ENCODE measurements around the gene MLEC. TPM values are rescaled to one million over a fixed set of nuclear protein-coding genes. Genes with fewer than 3 reads are reported as not detected.

Gene MLEC
- total RNA-seq, 1 donor from 2014 or later, result 100 TPM

GRCh38 chr12:120697344-120697743 is 10.4 kb downstream of the MLEC start:
- H3K27ac ChIP-seq, result no peak overlapping the region
- peaks cover 48% of the 10 kb centered on the region for H4K20me1 ChIP-seq (ENCODE audit: low read depth)
- Mint-ChIP-seq H3K4me3 (no peak overlapping the region), H3K27me3 (ENCODE audit: insufficient read depth, low read depth) (peaks cover 11% of the 10 kb centered on the region), H3K36me3 (peaks cover 47% of the 10 kb centered on the region), H3K4me1 (peaks cover 28% of the 10 kb centered on the region), H3K27ac (no peak overlapping the region), H3K9me3 (no peaks in the 10 kb centered on the region)
- peaks cover 10% of the 10 kb centered on the region for H3K79me2 ChIP-seq (ENCODE audit: low read depth)
- no peaks in the 10 kb centered on the region for H3K36me3 ChIP-seq
- no peak overlapping the region for H3K4me3 ChIP-seq
- no peak for TF ChIP-seq CTCF (IDR thresholded peaks at IDR 0.05)
- no peak for TF ChIP-seq EZH2phosphoT487 (IDR thresholded peaks at IDR 0.05)
- no peak for TF ChIP-seq EZH2 (IDR thresholded peaks at IDR 0.05)
- H3K27me3 ChIP-seq, result no peaks in the 10 kb centered on the region
- DNase-seq (ENCODE audit: low spot score), result no peak
- H3K9ac ChIP-seq, result no peak overlapping the region
- H3K4me1 ChIP-seq, result peaks cover 19% of the 10 kb centered on the region
- H3K9me3 ChIP-seq (ENCODE audit: low read depth), result no peaks in the 10 kb centered on the region
- H3K4me2 ChIP-seq, result no peak overlapping the region
- no peak overlapping the region for H2AFZ ChIP-seq (replicated peaks)
- peaks cover 21% of the 10 kb centered on the region for H3F3A ChIP-seq (ENCODE audit: low read depth)

- Mint-ChIP-seq H3K27ac (no peak overlapping the region), H3K4me3 (peak overlapping the region; percentile 11), H3K9me3 (no peaks in the 10 kb centered on the region), H3K27me3 (ENCODE audit: insufficient read depth, low read depth) (peaks cover 11% of the 10 kb centered on the region), H3K4me1 (peaks cover 16% of the 10 kb centered on the region), H3K36me3 (peaks cover 47% of the 10 kb centered on the region)
- no peak for DNase-seq (ENCODE audit: low spot score)
- Histone ChIP-seq H3K4me2 (no peak overlapping the region), H3K27me3 (no peaks in the 10 kb centered on the region), H3K4me1 (peaks cover 9% of the 10 kb centered on the region), H4K20me1 (ENCODE audit: low read depth) (peaks cover 35% of the 10 kb centered on the region), H3F3A (ENCODE audit: low read depth) (peaks cover 8% of the 10 kb centered on the region), H3K9me3 (ENCODE audit: low read depth) (no peaks in the 10 kb centered on the region), H3K36me3 (no peaks in the 10 kb centered on the region), H3K9ac (no peak overlapping the region), H3K27ac (no peak overlapping the region), H3K79me2 (ENCODE audit: low read depth) (no peaks in the 10 kb centered on the region), H2AFZ (replicated peaks) (no peak overlapping the region), H3K4me3 (no peak overlapping the region)
- no peak for TF ChIP-seq EZH2 (IDR thresholded peaks at IDR 0.05)
- TF ChIP-seq EZH2phosphoT487 (IDR thresholded peaks at IDR 0.05), result no peak
- no peak for TF ChIP-seq CTCF (IDR thresholded peaks at IDR 0.05)
Measured at GRCh38 chr12:120698665-120699064, 11.7 kb downstream of the MLEC start.

GRCh38 chr12:120699553-120699952 is 12.6 kb downstream of the MLEC start:
- no peak overlapping the region for H3K27ac ChIP-seq
- no peaks in the 10 kb centered on the region for H3K79me2 ChIP-seq (ENCODE audit: low read depth)
- no peak overlapping the region for H3K4me2 ChIP-seq
- peaks cover under 1% of the 10 kb centered on the region for H3K4me1 ChIP-seq
- Mint-ChIP-seq H3K4me3 (no peak overlapping the region), H3K36me3 (peaks cover 45% of the 10 kb centered on the region), H3K9me3 (no peaks in the 10 kb centered on the region), H3K27ac (no peak overlapping the region), H3K27me3 (ENCODE audit: insufficient read depth, low read depth) (peaks cover 7% of the 10 kb centered on the region), H3K4me1 (peaks cover 8% of the 10 kb centered on the region)
- DNase-seq (ENCODE audit: low spot score), result no peak
- no peaks in the 10 kb centered on the region for H3K36me3 ChIP-seq
- H3K27me3 ChIP-seq, result no peaks in the 10 kb centered on the region
- H3K9ac ChIP-seq, result no peak overlapping the region
- peaks cover 26% of the 10 kb centered on the region for H4K20me1 ChIP-seq (ENCODE audit: low read depth)
- H2AFZ ChIP-seq (replicated peaks), result no peak overlapping the region
- H3K9me3 ChIP-seq (ENCODE audit: low read depth), result no peaks in the 10 kb centered on the region
- H3K4me3 ChIP-seq, result no peak overlapping the region
- peaks cover under 1% of the 10 kb centered on the region for H3F3A ChIP-seq (ENCODE audit: low read depth)
- TF ChIP-seq EZH2 (IDR thresholded peaks at IDR 0.05) (no peak), EZH2phosphoT487 (IDR thresholded peaks at IDR 0.05) (no peak), CTCF (IDR thresholded peaks at IDR 0.05) (no peak)

All from neural progenitor cell (in vitro differentiated cells).